ENCODE data around the gene ARV1. TPM values are rescaled to one million over a fixed set of nuclear protein-coding genes. Genes with fewer than 3 reads are reported as not detected.
"Not testable (repeated sequence)": the region's sequence is repeated elsewhere in the genome, so short reads cannot be mapped to it uniquely, and the experiment has no call there.

The ARV1 gene
- total and polyA plus RNA-seq, 10 donors: 11.8 to 31.6 (median 18.2) TPM

DNA sequence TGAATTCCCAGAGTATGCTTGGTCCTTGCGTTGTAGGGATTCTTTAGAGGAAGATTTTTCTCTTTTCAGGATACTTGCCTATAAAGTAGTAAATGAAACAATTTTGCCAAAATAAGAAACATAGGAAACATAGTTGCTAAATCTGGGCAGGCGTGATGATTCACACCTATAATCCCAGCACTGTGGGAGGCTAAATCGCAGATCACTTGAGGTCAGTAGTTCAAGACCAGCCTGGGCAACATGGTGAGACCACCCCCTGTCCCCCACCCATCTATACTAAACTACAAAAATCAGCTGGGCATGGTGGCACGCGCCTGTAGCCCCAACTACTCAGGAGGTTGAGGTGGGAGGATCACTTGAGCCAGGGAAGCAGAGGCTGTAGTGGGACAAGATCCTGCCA is 4.9 kb downstream of the ARV1 start:
- Histone ChIP-seq H3K27ac (no peak overlapping the region), H3K27me3 (replicated peaks in 1 of 7) (no peaks in the 10 kb centered on the region), H3K36me3 (peaks cover 0 to 58% (median 2%) of the 10 kb centered on the region in 6 donors), H3K4me1 (peaks cover 10 to 23% (median 13%) of the 10 kb centered on the region in 6 donors), H3K9me3 (no peaks in the 10 kb centered on the region), H3K4me3 (no peak overlapping the region)
- no peak for DNase-seq
- 92 to 96% (median 95%) methylated on average over 5 of the region's 5 CpGs for WGBS, 5 donors
- intact Hi-C loops (cut with DNase I; ENCODE audit: low total_unique reads): no loop called here
- TF ChIP-seq, protein P1, sequence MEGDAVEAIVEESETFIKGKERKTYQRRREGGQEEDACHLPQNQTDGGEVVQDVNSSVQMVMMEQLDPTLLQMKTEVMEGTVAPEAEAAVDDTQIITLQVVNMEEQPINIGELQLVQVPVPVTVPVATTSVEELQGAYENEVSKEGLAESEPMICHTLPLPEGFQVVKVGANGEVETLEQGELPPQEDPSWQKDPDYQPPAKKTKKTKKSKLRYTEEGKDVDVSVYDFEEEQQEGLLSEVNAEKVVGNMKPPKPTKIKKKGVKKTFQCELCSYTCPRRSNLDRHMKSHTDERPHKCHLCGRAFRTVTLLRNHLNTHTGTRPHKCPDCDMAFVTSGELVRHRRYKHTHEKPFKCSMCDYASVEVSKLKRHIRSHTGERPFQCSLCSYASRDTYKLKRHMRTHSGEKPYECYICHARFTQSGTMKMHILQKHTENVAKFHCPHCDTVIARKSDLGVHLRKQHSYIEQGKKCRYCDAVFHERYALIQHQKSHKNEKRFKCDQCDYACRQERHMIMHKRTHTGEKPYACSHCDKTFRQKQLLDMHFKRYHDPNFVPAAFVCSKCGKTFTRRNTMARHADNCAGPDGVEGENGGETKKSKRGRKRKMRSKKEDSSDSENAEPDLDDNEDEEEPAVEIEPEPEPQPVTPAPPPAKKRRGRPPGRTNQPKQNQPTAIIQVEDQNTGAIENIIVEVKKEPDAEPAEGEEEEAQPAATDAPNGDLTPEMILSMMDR (IDR thresholded peaks at IDR 0.05 in 8 of 11, conservative IDR thresholded peaks at IDR 0.05 in 3 of 11): no peak
- no peak for TF ChIP-seq POLR2AphosphoS5 (IDR thresholded peaks at IDR 0.05)
- no peak for TF ChIP-seq POLR2A (IDR thresholded peaks at IDR 0.05)

DNA sequence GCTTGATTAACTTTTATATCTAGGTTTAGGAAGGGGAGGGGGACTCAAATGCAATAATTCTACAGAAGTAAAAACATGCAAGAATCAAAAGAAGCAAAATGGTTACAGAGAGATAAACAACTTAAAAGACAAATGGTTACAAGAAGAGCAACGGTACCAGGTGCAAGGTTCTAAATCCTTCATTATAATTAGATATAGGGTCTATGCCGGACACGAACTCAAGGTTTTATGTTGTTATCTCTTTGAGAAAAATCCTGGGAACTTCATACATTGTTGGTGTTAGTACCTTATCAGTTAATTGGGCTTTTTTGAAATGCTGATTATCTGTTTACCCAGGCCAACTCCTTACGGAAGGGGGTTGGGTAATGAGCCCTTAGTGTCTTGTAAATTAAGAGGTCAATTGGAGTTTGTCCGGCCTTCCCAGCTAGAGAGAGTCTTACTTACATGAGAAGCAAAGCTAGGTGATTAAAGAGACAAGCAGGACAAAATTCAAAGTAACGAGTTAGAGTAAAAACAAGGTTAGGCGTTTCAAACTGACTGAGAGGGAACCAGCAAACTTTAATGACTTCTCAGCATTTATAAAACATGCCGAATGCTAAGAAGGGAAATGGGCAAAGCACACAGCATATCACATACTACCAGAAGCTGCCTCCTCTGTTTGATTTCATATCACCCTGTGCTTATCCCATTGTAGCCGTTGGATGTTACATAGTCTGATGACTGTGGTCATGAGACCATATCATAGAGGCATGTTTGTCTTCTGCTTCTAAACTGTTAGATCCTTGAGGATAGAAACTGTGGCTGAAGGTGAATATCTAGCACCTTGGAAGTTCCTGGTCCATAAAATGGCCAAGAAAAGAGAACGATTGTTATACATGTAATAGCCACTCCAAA is 6.0 kb downstream of the ARV1 start:
- H3K4me3 ChIP-seq; H3K27ac ChIP-seq; H3K27me3 ChIP-seq (replicated peaks in 1 of 7); DNase-seq; intact Hi-C loops (cut with DNase I; ENCODE audit: low total_unique reads); H3K9me3 ChIP-seq: not testable (repeated sequence)
- Histone ChIP-seq H3K4me1 (peaks cover 4 to 15% (median 7%) of the 10 kb centered on the region in 6 donors), H3K36me3 (peaks cover 0 to 67% (median 8%) of the 10 kb centered on the region in 6 donors)
- 79 to 92% (median 88%) methylated on average over 10 of the region's 10 CpGs for WGBS, 5 donors

DNA sequence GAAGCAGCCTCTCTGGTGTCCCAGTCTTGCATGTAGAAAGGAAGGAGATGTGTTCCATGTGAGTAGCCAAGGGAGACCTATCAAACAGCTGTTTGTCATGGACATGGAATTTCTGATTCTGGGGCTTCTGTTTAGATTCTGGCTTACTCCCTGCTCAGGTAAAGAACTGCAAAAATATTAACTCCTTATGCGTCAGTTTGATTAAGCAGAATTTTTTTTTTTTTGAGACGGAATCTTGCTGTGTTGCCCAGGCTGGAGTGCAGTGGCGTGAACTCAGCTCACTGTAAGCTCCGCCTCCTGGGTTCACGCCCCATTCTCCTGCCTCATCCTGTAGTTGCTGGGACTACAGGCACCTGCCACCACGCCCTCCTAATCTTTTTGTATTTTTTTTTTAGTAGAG is 6.8 kb downstream of the ARV1 start:
- Histone ChIP-seq H3K4me3 (no peak overlapping the region), H3K9me3 (no peaks in the 10 kb centered on the region), H3K27me3 (replicated peaks in 1 of 7) (no peaks in the 10 kb centered on the region), H3K4me1 (peaks cover 0 to 7% (median 0%) of the 10 kb centered on the region in 6 donors), H3K27ac (no peak overlapping the region), H3K36me3 (peaks cover 0 to 75% (median 16%) of the 10 kb centered on the region in 6 donors)
- DNase-seq: no peak
- 95 to 97% (median 97%) methylated on average over 6 of the region's 6 CpGs for WGBS, 5 donors
- TF ChIP-seq POLR2A (IDR thresholded peaks at IDR 0.05): no peak
- TF ChIP-seq, protein P1 (IDR thresholded peaks at IDR 0.05 in 8 of 11, conservative IDR thresholded peaks at IDR 0.05 in 3 of 11): no peak
- TF ChIP-seq POLR2AphosphoS5 (IDR thresholded peaks at IDR 0.05): no peak
- intact Hi-C loops (cut with DNase I; ENCODE audit: low total_unique reads): no loop called here

DNA sequence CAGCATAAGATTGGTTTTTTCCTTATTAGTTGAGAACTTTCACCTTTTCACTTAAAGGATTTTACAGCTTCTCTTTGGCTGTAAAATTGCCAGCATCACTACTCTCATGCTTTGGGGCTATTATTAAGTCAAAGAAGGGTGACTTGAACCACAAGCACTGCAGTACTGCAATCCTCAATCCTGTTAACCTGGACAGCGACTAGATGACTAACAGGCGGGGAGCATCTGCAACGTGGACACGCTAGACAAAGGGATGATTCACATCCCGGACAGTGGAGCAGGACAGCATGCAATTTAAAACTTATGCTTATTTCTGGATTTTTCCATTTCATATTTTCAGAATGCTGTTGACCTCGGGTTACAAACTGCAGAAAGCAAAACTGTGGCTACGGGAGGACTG is 8.1 kb downstream of the ARV1 start:
- Histone ChIP-seq H3K27ac (no peak overlapping the region), H3K4me1 (no peaks in the 10 kb centered on the region), H3K9me3 (no peaks in the 10 kb centered on the region), H3K36me3 (peaks cover 2 to 75% (median 28%) of the 10 kb centered on the region in 6 donors), H3K27me3 (replicated peaks in 1 of 7) (no peaks in the 10 kb centered on the region), H3K4me3 (no peak overlapping the region)
- intact Hi-C loops (cut with DNase I; ENCODE audit: low total_unique reads): no loop called here
- TF ChIP-seq POLR2A (IDR thresholded peaks at IDR 0.05): no peak
- TF ChIP-seq, protein P1 (IDR thresholded peaks at IDR 0.05 in 8 of 11, conservative IDR thresholded peaks at IDR 0.05 in 3 of 11): no peak
- no peak for TF ChIP-seq POLR2AphosphoS5 (IDR thresholded peaks at IDR 0.05)
- 90 to 95% (median 92%) methylated on average over 7 of the region's 7 CpGs for WGBS, 5 donors
- no peak for DNase-seq
